ENCODE measurements around the gene EPB41L3.

DNA sequence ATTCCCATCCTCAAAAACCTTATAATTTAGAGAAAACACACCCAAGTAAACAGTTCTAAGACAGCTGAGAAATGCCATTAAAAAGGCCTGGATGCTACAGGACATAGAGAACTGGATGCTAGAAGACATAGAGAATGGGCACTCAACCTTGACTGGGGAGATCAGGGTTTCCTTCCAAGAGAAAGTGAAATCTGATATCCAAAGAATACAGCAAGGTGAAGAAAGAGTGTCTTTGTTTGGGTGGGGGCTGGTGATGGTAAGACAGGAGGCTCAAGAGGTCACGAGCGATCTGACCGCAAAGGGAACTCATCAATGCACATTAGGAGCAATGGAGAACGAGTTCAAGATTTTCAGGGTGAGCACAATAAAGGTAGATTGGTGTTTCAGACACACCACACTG, 31.6 kb downstream of the EPB41L3 start:
- TF ChIP-seq, protein P1, sequence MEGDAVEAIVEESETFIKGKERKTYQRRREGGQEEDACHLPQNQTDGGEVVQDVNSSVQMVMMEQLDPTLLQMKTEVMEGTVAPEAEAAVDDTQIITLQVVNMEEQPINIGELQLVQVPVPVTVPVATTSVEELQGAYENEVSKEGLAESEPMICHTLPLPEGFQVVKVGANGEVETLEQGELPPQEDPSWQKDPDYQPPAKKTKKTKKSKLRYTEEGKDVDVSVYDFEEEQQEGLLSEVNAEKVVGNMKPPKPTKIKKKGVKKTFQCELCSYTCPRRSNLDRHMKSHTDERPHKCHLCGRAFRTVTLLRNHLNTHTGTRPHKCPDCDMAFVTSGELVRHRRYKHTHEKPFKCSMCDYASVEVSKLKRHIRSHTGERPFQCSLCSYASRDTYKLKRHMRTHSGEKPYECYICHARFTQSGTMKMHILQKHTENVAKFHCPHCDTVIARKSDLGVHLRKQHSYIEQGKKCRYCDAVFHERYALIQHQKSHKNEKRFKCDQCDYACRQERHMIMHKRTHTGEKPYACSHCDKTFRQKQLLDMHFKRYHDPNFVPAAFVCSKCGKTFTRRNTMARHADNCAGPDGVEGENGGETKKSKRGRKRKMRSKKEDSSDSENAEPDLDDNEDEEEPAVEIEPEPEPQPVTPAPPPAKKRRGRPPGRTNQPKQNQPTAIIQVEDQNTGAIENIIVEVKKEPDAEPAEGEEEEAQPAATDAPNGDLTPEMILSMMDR (IDR thresholded peaks at IDR 0.05 in 8 of 11, conservative IDR thresholded peaks at IDR 0.05 in 3 of 11) = no peak
- TF ChIP-seq POLR2AphosphoS5 (IDR thresholded peaks at IDR 0.05) = no peak

Data from spleen (tissue), 7 donors.